ENCODE results near the gene GPSM3. TPM values are rescaled to one million over a fixed set of nuclear protein-coding genes. Genes with fewer than 3 reads are reported as not detected.

GPSM3 gene
- total and polyA plus RNA-seq, 2 experiments from 2014 or later = 4.7 to 5.9 TPM

- H3K27me3 Mint-ChIP-seq (ENCODE audit: insufficient read depth, low read depth, poor library complexity) = peaks cover 6% of the 10 kb centered on the region
- Histone ChIP-seq H3K4me1 (ENCODE audit: insufficient read depth) (no peaks in the 10 kb centered on the region), H3K4me3 (no peak overlapping the region), H3K9me2 (ENCODE audit: insufficient read depth) (0 out of 2 replicates have a peak, but pooled peaks cover 3% of the 10 kb centered on the region), H4K20me1 (replicated peaks; ENCODE audit: insufficient read depth) (no peaks in the 10 kb centered on the region), H3F3A (replicated peaks; ENCODE audit: low read depth) (no peaks in the 10 kb centered on the region), H3K27me3 (ENCODE audit: insufficient read depth) (no peaks in the 10 kb centered on the region), H3K36me3 (ENCODE audit: insufficient read depth) (no peaks in the 10 kb centered on the region), H2AFZ (no peak overlapping the region), H3K4me2 (no peak overlapping the region), H3K79me2 (replicated peaks; ENCODE audit: insufficient read depth) (no peaks in the 10 kb centered on the region), H3K27ac (ENCODE audit: low read depth) (no peak overlapping the region)
- no peaks in the 10 kb centered on the region; the same call in 2 of the 3 replicates for H3K9me3 Mint-ChIP-seq
- no peak overlapping the region for H3K4me3 Mint-ChIP-seq
- H3K4me1 Mint-ChIP-seq = no peaks in the 10 kb centered on the region
- no peak for ATAC-seq
- H3K36me3 Mint-ChIP-seq (ENCODE audit: low read depth) = no peaks in the 10 kb centered on the region
- TF ChIP-seq ZNF331 (CRISPR knock-in tag; IDR thresholded peaks at IDR 0.05; ENCODE audit: low read depth) = no peak
- TF ChIP-seq, protein P1, sequence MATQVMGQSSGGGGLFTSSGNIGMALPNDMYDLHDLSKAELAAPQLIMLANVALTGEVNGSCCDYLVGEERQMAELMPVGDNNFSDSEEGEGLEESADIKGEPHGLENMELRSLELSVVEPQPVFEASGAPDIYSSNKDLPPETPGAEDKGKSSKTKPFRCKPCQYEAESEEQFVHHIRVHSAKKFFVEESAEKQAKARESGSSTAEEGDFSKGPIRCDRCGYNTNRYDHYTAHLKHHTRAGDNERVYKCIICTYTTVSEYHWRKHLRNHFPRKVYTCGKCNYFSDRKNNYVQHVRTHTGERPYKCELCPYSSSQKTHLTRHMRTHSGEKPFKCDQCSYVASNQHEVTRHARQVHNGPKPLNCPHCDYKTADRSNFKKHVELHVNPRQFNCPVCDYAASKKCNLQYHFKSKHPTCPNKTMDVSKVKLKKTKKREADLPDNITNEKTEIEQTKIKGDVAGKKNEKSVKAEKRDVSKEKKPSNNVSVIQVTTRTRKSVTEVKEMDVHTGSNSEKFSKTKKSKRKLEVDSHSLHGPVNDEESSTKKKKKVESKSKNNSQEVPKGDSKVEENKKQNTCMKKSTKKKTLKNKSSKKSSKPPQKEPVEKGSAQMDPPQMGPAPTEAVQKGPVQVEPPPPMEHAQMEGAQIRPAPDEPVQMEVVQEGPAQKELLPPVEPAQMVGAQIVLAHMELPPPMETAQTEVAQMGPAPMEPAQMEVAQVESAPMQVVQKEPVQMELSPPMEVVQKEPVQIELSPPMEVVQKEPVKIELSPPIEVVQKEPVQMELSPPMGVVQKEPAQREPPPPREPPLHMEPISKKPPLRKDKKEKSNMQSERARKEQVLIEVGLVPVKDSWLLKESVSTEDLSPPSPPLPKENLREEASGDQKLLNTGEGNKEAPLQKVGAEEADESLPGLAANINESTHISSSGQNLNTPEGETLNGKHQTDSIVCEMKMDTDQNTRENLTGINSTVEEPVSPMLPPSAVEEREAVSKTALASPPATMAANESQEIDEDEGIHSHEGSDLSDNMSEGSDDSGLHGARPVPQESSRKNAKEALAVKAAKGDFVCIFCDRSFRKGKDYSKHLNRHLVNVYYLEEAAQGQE (IDR thresholded peaks at IDR 0.05; ENCODE audit: unreplicated experiment) = no peak
- TF ChIP-seq EZH2phosphoT487 (IDR thresholded peaks at IDR 0.05; ENCODE audit: unreplicated experiment) = no peak
- no peak for DNase-seq (ENCODE audit: low spot score)
- H3K27ac Mint-ChIP-seq = no peak overlapping the region
Observed at GRCh38 chr6:32216285-32216684, 23.8 kb upstream of the GPSM3 start.

GRCh38 chr6:32215617-32216016 lies 23.2 kb upstream of the GPSM3 start:
- H2AFZ ChIP-seq = no peak overlapping the region
- no peaks in the 10 kb centered on the region for H4K20me1 ChIP-seq (replicated peaks; ENCODE audit: insufficient read depth)
- H3K4me1 Mint-ChIP-seq = no peaks in the 10 kb centered on the region
- no peaks in the 10 kb centered on the region for H3K36me3 ChIP-seq (ENCODE audit: insufficient read depth)
- H3K4me3 Mint-ChIP-seq = no peak overlapping the region
- no peaks in the 10 kb centered on the region for H3K4me1 ChIP-seq (ENCODE audit: insufficient read depth)
- no peaks in the 10 kb centered on the region for H3F3A ChIP-seq (replicated peaks; ENCODE audit: low read depth)
- H3K4me3 ChIP-seq = no peak overlapping the region
- no peak overlapping the region for H3K27ac Mint-ChIP-seq
- H3K9me2 ChIP-seq (ENCODE audit: insufficient read depth) = 0 out of 2 replicates have a peak, but pooled peaks cover 3% of the 10 kb centered on the region
- DNase-seq (ENCODE audit: low spot score) (no peak), ATAC-seq (no peak)
- peaks cover 6% of the 10 kb centered on the region for H3K27me3 Mint-ChIP-seq (ENCODE audit: insufficient read depth, low read depth, poor library complexity)
- H3K79me2 ChIP-seq (replicated peaks; ENCODE audit: insufficient read depth) = no peaks in the 10 kb centered on the region
- H3K27me3 ChIP-seq (ENCODE audit: insufficient read depth) = no peaks in the 10 kb centered on the region
- H3K9me3 Mint-ChIP-seq = no peaks in the 10 kb centered on the region; the same call in 2 of the 3 replicates
- H3K27ac ChIP-seq (ENCODE audit: low read depth) = no peak overlapping the region
- no peak overlapping the region for H3K4me2 ChIP-seq
- no peaks in the 10 kb centered on the region for H3K36me3 Mint-ChIP-seq (ENCODE audit: low read depth)
- TF ChIP-seq ZNF462 (CRISPR knock-in tag; IDR thresholded peaks at IDR 0.05) (no peak), CREB1 (CRISPR knock-in tag; IDR thresholded peaks at IDR 0.05; ENCODE audit: low read depth) (no peak), POLR2AphosphoS5 (IDR thresholded peaks at IDR 0.05; ENCODE audit: low read depth) (no peak), EZH2 (IDR thresholded peaks at IDR 0.05; ENCODE audit: low read depth, unreplicated experiment) (no peak), ZNF331 (CRISPR knock-in tag; IDR thresholded peaks at IDR 0.05; ENCODE audit: low read depth) (no peak), EZH2phosphoT487 (IDR thresholded peaks at IDR 0.05; ENCODE audit: unreplicated experiment) (no peak), NANOG (IDR thresholded peaks at IDR 0.05; ENCODE audit: borderline replicate concordance) (no peak)
- TF ChIP-seq, protein P2, sequence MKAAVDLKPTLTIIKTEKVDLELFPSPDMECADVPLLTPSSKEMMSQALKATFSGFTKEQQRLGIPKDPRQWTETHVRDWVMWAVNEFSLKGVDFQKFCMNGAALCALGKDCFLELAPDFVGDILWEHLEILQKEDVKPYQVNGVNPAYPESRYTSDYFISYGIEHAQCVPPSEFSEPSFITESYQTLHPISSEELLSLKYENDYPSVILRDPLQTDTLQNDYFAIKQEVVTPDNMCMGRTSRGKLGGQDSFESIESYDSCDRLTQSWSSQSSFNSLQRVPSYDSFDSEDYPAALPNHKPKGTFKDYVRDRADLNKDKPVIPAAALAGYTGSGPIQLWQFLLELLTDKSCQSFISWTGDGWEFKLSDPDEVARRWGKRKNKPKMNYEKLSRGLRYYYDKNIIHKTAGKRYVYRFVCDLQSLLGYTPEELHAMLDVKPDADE (IDR thresholded peaks at IDR 0.05) = no peak
